Sigmoid colon (tissue), 7 donors: ENCODE data around the gene CXorf65. TPM values are rescaled to one million over a fixed set of nuclear protein-coding genes. Genes with fewer than 3 reads are reported as not detected.

ENCODE experiments used
- DNase-seq: peaks from one replicate; pipeline ENCODE4 v3.0.0-alpha.2; 2019
- H3K27ac ChIP-seq, 4 donors: fragments of 200-600 bp; sonication (generic); one replicate each; pipeline ENCODE4 v1.5.1; 2016 to 2019; ENCODE audit warnings: mild to moderate bottlenecking in 1 of 4
- H3K27me3 ChIP-seq, 3 donors: fragments of 200-600 bp; sonication (generic); one replicate each; pipeline ENCODE4 v1.5.1; 2019; ENCODE audit warnings: mild to moderate bottlenecking in 1 of 3
- H3K36me3 ChIP-seq, 4 donors: fragments of 200-600 bp; sonication (generic); one replicate each; pipeline ENCODE4 v1.5.1; 2016 to 2019
- H3K4me1 ChIP-seq, 4 donors: fragments of 200-600 bp; sonication (generic); one replicate each; pipeline ENCODE4 v1.5.1; 2017 to 2019
- H3K4me3 ChIP-seq, 4 donors: fragments of 200-600 bp; sonication (generic); one replicate each; pipeline ENCODE4 v1.5.1; 2017 to 2019; ENCODE audit warnings: mild to moderate bottlenecking in 2 of 4, moderate library complexity in 1 of 4
- H3K9me3 ChIP-seq, 4 donors: fragments of 200-600 bp in 3 of 4; sonication (generic) in 3 of 4; one replicate each; pipeline versions ENCODE4 v1.5.1 to v1.6.1; 2013 to 2019
- CTCF ChIP-seq, 4 experiments: fragments of 450-650 bp in 3 of 4; fragments of 200-600 bp in 1 of 4; IDR thresholded peaks; one replicate each; pipeline ENCODE4 v1.5.1; 2016 to 2019; ENCODE audit warnings: antibody characterized with exemption in 4 of 4, mild to moderate bottlenecking in 3 of 4, moderate library complexity in 2 of 4
- EP300 ChIP-seq, 4 donors: sonication (generic); formaldehyde crosslinking; IDR thresholded peaks; one replicate each; pipeline ENCODE4 v1.6.1; 2017; ENCODE audit warnings: antibody characterized with exemption in 4 of 4
- POLR2A ChIP-seq, 2 donors: fragments of 450-650 bp; IDR thresholded peaks; one replicate each; pipeline ENCODE4 v1.6.1; 2016; ENCODE audit warnings: antibody characterized with exemption in 2 of 2, mild to moderate bottlenecking in 2 of 2, moderate library complexity in 2 of 2
- POLR2AphosphoS5 ChIP-seq, 4 donors: sonication (generic); formaldehyde crosslinking; IDR thresholded peaks; one replicate each; pipeline ENCODE4 v1.6.1; 2017; ENCODE audit warnings: antibody characterized with exemption in 4 of 4
- WGBS, 2 donors: extraction: QIAGEN DNeasy Blood & Tissue Kit; methylation state at CpG; one replicate each; pipeline ENCODE4 v1.1.7; 2013; 5-methylcytosine and 5-hydroxymethylcytosine counted together
- intact Hi-C: fragments of 100-400 bp; cut with DNase I; formaldehyde crosslinking; loops from one replicate; pipeline ENCODE4 v1.15.1; 2023
- polyA plus RNA-seq, 3 donors: library from polyadenylated mRNA; stranded (reverse); fragments of 200-250 nt; gene quantifications; one replicate each; pipeline ENCODE4 v1.2.3, GENCODE V29; 2013
- total RNA-seq, 4 donors: library from RNA; depleted of rRNA; stranded (reverse); fragments of >200 nt; gene quantifications; one replicate each; pipeline ENCODE4 v1.1.0, GENCODE V29; 2016
- donor health status: healthy with polysubstance abuse.
- donor health status: Bipolar disorder and iron deficiency.
- donor health status: healthy.

CXorf65 gene
- total and polyA plus RNA-seq, 7 donors: 3.4 TPM; not detected in 6

- H3K4me1 ChIP-seq: peaks cover 0 to 22% (median 10%) of the 10 kb centered on the region in 4 donors
- H3K9me3 ChIP-seq: no peaks in the 10 kb centered on the region
- no peak for TF ChIP-seq POLR2A (IDR thresholded peaks at IDR 0.05)
- no peak for TF ChIP-seq POLR2AphosphoS5 (IDR thresholded peaks at IDR 0.05)
- no peak for TF ChIP-seq EP300 (IDR thresholded peaks at IDR 0.05)
- TF ChIP-seq CTCF (IDR thresholded peaks at IDR 0.05): no peak
- H3K27me3 ChIP-seq: no peaks in the 10 kb centered on the region
- no peak for DNase-seq
- H3K4me3 ChIP-seq: peak overlapping the region; percentile 43 to 62 (median 57)
- intact Hi-C loops: no loop called here
- 34 to 42% methylated on average over 6 of the region's 6 CpGs for WGBS, 2 donors
- H3K36me3 ChIP-seq: no peaks in the 10 kb centered on the region
- H3K27ac ChIP-seq: peak overlapping the region in 3 of 4 donors; percentile 74 to 78 (median 76)
These were observed 11.5 kb downstream of the CXorf65 start for GRCh38 chrX:71095033-71095432.

GRCh38 chrX:71091263-71091662 is 15.3 kb downstream of the CXorf65 start:
- no peaks in the 10 kb centered on the region for H3K9me3 ChIP-seq
- 88 to 90% methylated on average over 5 of the region's 5 CpGs for WGBS, 2 donors
- intact Hi-C loops: no loop called here
- no peak overlapping the region for H3K27ac ChIP-seq
- no peak for DNase-seq
- no peak for TF ChIP-seq EP300 (IDR thresholded peaks at IDR 0.05)
- TF ChIP-seq CTCF (IDR thresholded peaks at IDR 0.05): no peak
- TF ChIP-seq POLR2A (IDR thresholded peaks at IDR 0.05): no peak
- no peak for TF ChIP-seq POLR2AphosphoS5 (IDR thresholded peaks at IDR 0.05)
- no peak overlapping the region for H3K4me3 ChIP-seq
- H3K36me3 ChIP-seq: no peaks in the 10 kb centered on the region
- H3K4me1 ChIP-seq: peaks cover 0 to under 1% (median 0%) of the 10 kb centered on the region in 4 donors
- H3K27me3 ChIP-seq: no peaks in the 10 kb centered on the region

- no peaks in the 10 kb centered on the region for H3K4me1 ChIP-seq
- H3K9me3 ChIP-seq: no peaks in the 10 kb centered on the region
- DNase-seq: no peak
- 69 to 81% methylated on average over 4 of the region's 4 CpGs for WGBS, 2 donors
- H3K4me3 ChIP-seq: no peak overlapping the region
- H3K36me3 ChIP-seq: no peaks in the 10 kb centered on the region
- no peaks in the 10 kb centered on the region for H3K27me3 ChIP-seq
- no peak overlapping the region for H3K27ac ChIP-seq
- TF ChIP-seq CTCF (IDR thresholded peaks at IDR 0.05) (no peak), EP300 (IDR thresholded peaks at IDR 0.05) (no peak), POLR2AphosphoS5 (IDR thresholded peaks at IDR 0.05) (no peak), POLR2A (IDR thresholded peaks at IDR 0.05) (no peak)
- intact Hi-C loops: no loop called here
These were observed 20.6 kb downstream of the CXorf65 start for GRCh38 chrX:71085900-71086299.

GRCh38 chrX:71082822-71083221 is 23.7 kb downstream of the CXorf65 start:
- H3K4me3 ChIP-seq: no peak overlapping the region
- H3K27ac ChIP-seq: no peak overlapping the region
- H3K9me3 ChIP-seq: no peaks in the 10 kb centered on the region
- no peaks in the 10 kb centered on the region for H3K4me1 ChIP-seq
- no peaks in the 10 kb centered on the region for H3K36me3 ChIP-seq
- H3K27me3 ChIP-seq: no peaks in the 10 kb centered on the region
- DNase-seq: no peak
- intact Hi-C loops: no loop called here
- WGBS, 2 donors: 83 to 89% methylated on average over 4 of the region's 4 CpGs
- TF ChIP-seq POLR2A (IDR thresholded peaks at IDR 0.05): no peak
- no peak for TF ChIP-seq CTCF (IDR thresholded peaks at IDR 0.05)
- TF ChIP-seq EP300 (IDR thresholded peaks at IDR 0.05): no peak

DNA sequence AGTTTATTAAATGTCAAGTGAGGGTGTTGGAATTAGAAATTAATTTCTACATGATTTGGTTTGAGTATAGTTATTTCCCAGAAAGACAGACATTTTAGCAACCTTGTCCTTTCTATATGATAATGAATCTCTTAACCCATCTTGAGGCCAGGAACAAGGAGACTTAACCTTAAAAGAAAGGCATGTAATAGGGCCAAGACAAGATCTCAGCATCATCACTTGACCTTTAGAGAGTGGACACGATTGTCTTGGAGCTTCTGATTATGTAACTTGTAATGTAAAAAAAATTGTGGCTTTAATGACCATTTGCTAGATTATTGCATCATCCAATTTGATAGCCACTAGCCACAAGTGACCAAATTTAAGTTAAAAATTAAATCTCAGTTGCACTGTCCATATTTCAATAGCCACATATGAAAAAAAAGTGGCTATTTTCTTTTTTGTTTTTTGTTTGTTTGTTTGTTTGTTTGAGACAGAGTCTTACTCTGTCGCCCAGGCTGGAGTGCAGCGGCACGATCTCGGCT is 24.4 kb downstream of the CXorf65 start:
- Histone ChIP-seq H3K36me3 (no peaks in the 10 kb centered on the region), H3K27ac (no peak overlapping the region), H3K4me1 (no peaks in the 10 kb centered on the region), H3K4me3 (no peak overlapping the region), H3K27me3 (no peaks in the 10 kb centered on the region), H3K9me3 (no peaks in the 10 kb centered on the region)
- intact Hi-C loops: no loop called here
- no peak for TF ChIP-seq CTCF (IDR thresholded peaks at IDR 0.05)
- no peak for DNase-seq
- 76 to 83% methylated on average over 5 of the region's 5 CpGs for WGBS, 2 donors
